Lung (tissue), 12 donors: ENCODE results near the gene EFCC1. TPM values are rescaled to one million over a fixed set of nuclear protein-coding genes. Genes with fewer than 3 reads are reported as not detected.

Experiments
- ATAC-seq: fragments of 200-7000 bp; cut with Tn5 transposase; one replicate; pipeline ENCODE4 v1.9.1; 2020; ENCODE audit warnings: moderate number of reproducible peaks; ENCODE audit not compliant: insufficient read depth, low FRiP score
- DNase-seq, 3 donors: peaks; one replicate each; pipeline ENCODE4 v3.0.0-alpha.2; 2013 to 2017
- H3K27ac ChIP-seq, 2 donors: one replicate each; pipeline ENCODE4 v1.5.1; 2013; ENCODE audit warnings: mild to moderate bottlenecking in 2 of 2, moderate library complexity in 2 of 2, control low read depth in 1 of 2, inconsistent platforms in 1 of 2, low read depth in 1 of 2, low read length in 1 of 2
- H3K27me3 ChIP-seq, 3 donors: one replicate each; pipeline ENCODE4 v1.5.1; 2013; ENCODE audit warnings: low read length in 2 of 3; ENCODE audit not compliant: control insufficient read depth in 3 of 3, insufficient read depth in 3 of 3
- H3K36me3 ChIP-seq, 4 donors: one replicate each; pipeline ENCODE4 v1.5.1; 2013; ENCODE audit warnings: low read length in 4 of 4, mild to moderate bottlenecking in 1 of 4, moderate library complexity in 1 of 4; ENCODE audit not compliant: control insufficient read depth in 4 of 4, insufficient read depth in 4 of 4
- H3K4me1 ChIP-seq, 5 donors: one replicate each; pipeline ENCODE4 v1.5.1; 2013; ENCODE audit warnings: low read length in 5 of 5, mild to moderate bottlenecking in 2 of 5, moderate library complexity in 1 of 5; ENCODE audit not compliant: control insufficient read depth in 5 of 5, insufficient read depth in 5 of 5
- H3K4me3 ChIP-seq: one replicate; pipeline ENCODE4 v1.5.1; 2013; ENCODE audit warnings: mild to moderate bottlenecking, control low read depth, moderate library complexity
- H3K9ac ChIP-seq, 2 donors: one replicate each; pipeline ENCODE4 v1.5.1; 2013; ENCODE audit warnings: low read length in 2 of 2, control low read depth in 1 of 2; ENCODE audit not compliant: insufficient read depth in 1 of 2
- H3K9me3 ChIP-seq, 4 donors: one replicate each; pipeline ENCODE4 v1.5.1; 2013; ENCODE audit warnings: low read length in 3 of 4, mild to moderate bottlenecking in 1 of 4, moderate library complexity in 1 of 4; ENCODE audit not compliant: control insufficient read depth in 4 of 4, insufficient read depth in 3 of 4
- CTCF ChIP-seq: IDR thresholded peaks from 2 replicates; pipeline ENCODE4 v1.5.1; 2012; ENCODE audit warnings: mild to moderate bottlenecking; ENCODE audit errors: control extremely low read depth, extremely low read depth
- WGBS, 2 donors: extraction: QIAGEN DNeasy Blood & Tissue Kit; methylation state at CpG; one replicate each; pipeline ENCODE4 v1.1.7; 2013; 5-methylcytosine and 5-hydroxymethylcytosine counted together
- polyA plus RNA-seq, 2 donors: library from polyadenylated mRNA; stranded (reverse); fragments of 200-250 nt; gene quantifications; one replicate each; pipeline ENCODE4 v1.2.1, GENCODE V29; 2013
- total RNA-seq, 2 donors: library from RNA; depleted of rRNA in 1 of 2; stranded (reverse); fragments of >200 nt in 1 of 2; gene quantifications; one replicate each; pipeline ENCODE4 v1.2.1, GENCODE V29; 2014 to 2021
- donor health status: control.
- donor health status: control.
- donor health status: Bipolar disorder and iron deficiency.
- donor health status: healthy.
- donor health status: DM: yes; HTN: yes; CAD: no.

The EFCC1 gene
- total and polyA plus RNA-seq, 4 donors = 3.2 to 10.0 (median 6.3) TPM

GRCh38 chr3:129018271-129018670 lies 17.2 kb downstream of the EFCC1 start:
- Histone ChIP-seq H3K9me3 (no peaks in the 10 kb centered on the region), H3K4me3 (no peak overlapping the region), H3K27ac (peak overlapping the region in 1 of 2 donors; percentile 80), H3K36me3 (no peaks in the 10 kb centered on the region), H3K9ac (no peak overlapping the region), H3K27me3 (no peaks in the 10 kb centered on the region), H3K4me1 (peaks cover 0 to 83% (median 39%) of the 10 kb centered on the region in 5 donors)
- DNase-seq (no peak), ATAC-seq (no peak)
- WGBS, 2 donors = 59 to 60% methylated on average over 2 of the region's 2 CpGs
- no peak for TF ChIP-seq CTCF

GRCh38 chr3:129018751-129019150 lies 17.6 kb downstream of the EFCC1 start:
- no peak for DNase-seq
- no peak for ATAC-seq
- no peaks in the 10 kb centered on the region for H3K27me3 ChIP-seq
- no peaks in the 10 kb centered on the region for H3K9me3 ChIP-seq
- no peak overlapping the region for H3K4me3 ChIP-seq
- TF ChIP-seq CTCF = no peak
- H3K4me1 ChIP-seq = peaks cover 0 to 87% (median 39%) of the 10 kb centered on the region in 5 donors
- no peaks in the 10 kb centered on the region for H3K36me3 ChIP-seq
- H3K27ac ChIP-seq = peak overlapping the region in 1 of 2 donors; percentile 74
- H3K9ac ChIP-seq = no peak overlapping the region
- WGBS, 2 donors = 83 to 92% methylated on average over 9 of the region's 9 CpGs

GRCh38 chr3:129019266-129019665 lies 18.2 kb downstream of the EFCC1 start:
- DNase-seq (no peak), ATAC-seq (no peak)
- WGBS, 2 donors = 86 to 90% methylated on average over 3 of the region's 3 CpGs
- H3K9me3 ChIP-seq = no peaks in the 10 kb centered on the region
- TF ChIP-seq CTCF = no peak
- H3K9ac ChIP-seq = no peak overlapping the region
- H3K27ac ChIP-seq = no peak overlapping the region
- H3K27me3 ChIP-seq = no peaks in the 10 kb centered on the region
- H3K4me1 ChIP-seq = peaks cover 0 to 85% (median 36%) of the 10 kb centered on the region in 5 donors
- H3K36me3 ChIP-seq = no peaks in the 10 kb centered on the region
- H3K4me3 ChIP-seq = no peak overlapping the region

- no peak overlapping the region for H3K4me3 ChIP-seq
- H3K27me3 ChIP-seq = no peaks in the 10 kb centered on the region
- 70 to 77% methylated on average over 5 of the region's 5 CpGs for WGBS, 2 donors
- peaks cover under 1 to 85% (median 32%) of the 10 kb centered on the region in 5 donors for H3K4me1 ChIP-seq
- DNase-seq (no peak), ATAC-seq (no peak)
- peak overlapping the region in 1 of 2 donors; percentile 64 for H3K27ac ChIP-seq
- no peak for TF ChIP-seq CTCF
- no peaks in the 10 kb centered on the region for H3K9me3 ChIP-seq
- no peaks in the 10 kb centered on the region for H3K36me3 ChIP-seq
- H3K9ac ChIP-seq = no peak overlapping the region
Observed at GRCh38 chr3:129020691-129021090, 19.6 kb downstream of the EFCC1 start.
